ENCODE results near the gene S100A16.
A peak's percentile ranks its signal among the peaks of the same experiment; 100 is the strongest.

S100A16 gene

GRCh38 chr1:153635872-153636271 is 22.9 kb upstream of the S100A16 start:
- DNase-seq: no peak

GRCh38 chr1:153633754-153634665 is 21.1 kb upstream of the S100A16 start, which contains the start of gene CHTOP:
CHTOP (plus strand) TSS chr1:153634066; CDS start chr1:153636589, 2,523 bp downstream.
- peak; percentile 99 for DNase-seq

- DNase-seq: peak; percentile 72
These were observed 20.3 kb upstream of the S100A16 start for GRCh38 chr1:153633161-153633753.

- DNase-seq: no peak
These were observed 18.4 kb upstream of the S100A16 start for GRCh38 chr1:153631047-153632022.

- DNase-seq: no peak
These were observed 17.4 kb upstream of the S100A16 start for GRCh38 chr1:153630384-153630783.

GRCh38 chr1:153629971-153630370 is 17.0 kb upstream of the S100A16 start:
- no peak for DNase-seq

GRCh38 chr1:153629343-153629665 is 16.4 kb upstream of the S100A16 start:
- no peak for DNase-seq

GRCh38 chr1:153628638-153629342 is 15.9 kb upstream of the S100A16 start:
- peak; percentile 40 for DNase-seq

- peak; percentile 37 for DNase-seq
These were observed 15.0 kb upstream of the S100A16 start, which contains the start of gene S100A1 for GRCh38 chr1:153627715-153628626. S100A1 (plus strand) TSS chr1:153628434; CDS start chr1:153630522, 2,088 bp downstream.

- DNase-seq: peak; percentile 96
These were observed 14.2 kb upstream of the S100A16 start, which contains the start of gene S100A13 for GRCh38 chr1:153626904-153627714. S100A13 (minus strand) TSS chr1:153627505; CDS start chr1:153626472, 1,033 bp downstream.

GRCh38 chr1:153626477-153626903 is 13.6 kb upstream of the S100A16 start:
- no peak for DNase-seq

GRCh38 chr1:153624965-153625611 is 12.2 kb upstream of the S100A16 start:
- DNase-seq: no peak

- no peak for DNase-seq
These were observed 10.2 kb upstream of the S100A16 start for GRCh38 chr1:153623101-153623500.

GRCh38 chr1:153619171-153619570 is 6.2 kb upstream of the S100A16 start:
- no peak for DNase-seq

- DNase-seq: peak; percentile 79
These were observed 4.7 kb upstream of the S100A16 start for GRCh38 chr1:153617663-153618062.

GRCh38 chr1:153616917-153617311 is 4.0 kb upstream of the S100A16 start:
- no peak for DNase-seq

- peak; percentile 82 for DNase-seq
These were observed 3.4 kb upstream of the S100A16 start, which contains the start of gene S100A14 for GRCh38 chr1:153616144-153616916. S100A14 (minus strand) TSS chr1:153616325; CDS start chr1:153615858, 467 bp downstream.

GRCh38 chr1:153615406-153615805 is 2.5 kb upstream of the S100A16 start:
- DNase-seq: no peak

GRCh38 chr1:153614906-153615305 is 2.0 kb upstream of the S100A16 start:
- no peak for DNase-seq
